ENCODE results near the gene INHA. TPM values are rescaled to one million over a fixed set of nuclear protein-coding genes. Genes with fewer than 3 reads are reported as not detected.

INHA gene
- polyA plus RNA-seq, 1 of the 3 experiments (the other 2 are of a cell fraction) = 1.2 TPM

GRCh38 chr2:219557320-219557719 is 14.8 kb upstream of the INHA start:
- WGBS (ENCODE audit: low lambda C conversion rate) = 86% methylated on average over 7 of the region's 21 CpGs
- Histone ChIP-seq H3K4me3 (ENCODE audit: low read depth in 2 of 2, low read length in 1 of 2) (no peak overlapping the region), H3K36me3 (replicated peaks in 1 of 2; ENCODE audit: control insufficient read depth in 1 of 2, insufficient read depth in 2 of 2, low read length in 1 of 2) (peaks cover 0 to 3% of the 10 kb centered on the region in 2 experiments), H3K27me3 (ENCODE audit: insufficient read depth) (no peaks in the 10 kb centered on the region), H2AFZ (ENCODE audit: low read depth) (no peak overlapping the region), H3K4me2 (no peak overlapping the region), H3K4me1 (ENCODE audit: control insufficient read depth in 1 of 2, insufficient read depth in 2 of 2, low read depth in 1 of 2, low read length in 1 of 2) (peaks cover 0 to 20% of the 10 kb centered on the region in 2 experiments; a peak in 1 of 4 replicates), H3K9me3 (no peaks in the 10 kb centered on the region), H3K79me2 (ENCODE audit: insufficient read depth) (no peaks in the 10 kb centered on the region), H4K20me1 (ENCODE audit: insufficient read depth) (no peaks in the 10 kb centered on the region), H3F3A (replicated peaks; ENCODE audit: insufficient read depth) (peaks cover 2% of the 10 kb centered on the region), H3K9ac (no peak overlapping the region), H3K9me2 (no peaks in the 10 kb centered on the region), H3K27ac (ENCODE audit: low read depth in 2 of 2, low read length in 1 of 2) (no peak overlapping the region)
- TF ChIP-seq EP300 (IDR thresholded peaks at IDR 0.05; ENCODE audit: borderline replicate concordance in 1 of 2, low read depth in 1 of 2, low read length in 1 of 2) = no peak
- ChIA-PET CTCF (interaction anchor here (0.9 to 7.5 kb wide), 4 partner anchors 10 to 85 kb away, joined by 4 to 107 read pairs (median 8); partner anchors contain the start of genes CHPF, OBSL1 and TMEM198), POLR2A (interaction anchor here (0.5 to 0.6 kb wide), 2 partner anchors 13 to 15 kb away, joined by 3 read pairs; no protein-coding TSS in a partner anchor)
- no peak for DNase-seq

GRCh38 chr2:219557791-219558785 is 14.0 kb upstream of the INHA start:
- Histone ChIP-seq H2AFZ (ENCODE audit: low read depth) (no peak overlapping the region), H3K36me3 (replicated peaks in 1 of 2; ENCODE audit: control insufficient read depth in 1 of 2, insufficient read depth in 2 of 2, low read length in 1 of 2) (peaks cover 0 to 7% of the 10 kb centered on the region in 2 experiments), H3K27me3 (ENCODE audit: insufficient read depth) (no peaks in the 10 kb centered on the region), H3K4me1 (ENCODE audit: control insufficient read depth in 1 of 2, insufficient read depth in 2 of 2, low read depth in 1 of 2, low read length in 1 of 2) (peaks cover 0 to 15% of the 10 kb centered on the region in 2 experiments; a peak in 1 of 4 replicates), H3K9ac (no peak overlapping the region), H3K9me3 (no peaks in the 10 kb centered on the region), H3K27ac (ENCODE audit: low read depth in 2 of 2, low read length in 1 of 2) (no peak overlapping the region), H4K20me1 (ENCODE audit: insufficient read depth) (no peaks in the 10 kb centered on the region), H3K4me2 (no peak overlapping the region), H3K79me2 (ENCODE audit: insufficient read depth) (no peaks in the 10 kb centered on the region), H3F3A (replicated peaks; ENCODE audit: insufficient read depth) (peaks cover 2% of the 10 kb centered on the region), H3K4me3 (ENCODE audit: low read depth in 2 of 2, low read length in 1 of 2) (no peak overlapping the region), H3K9me2 (no peaks in the 10 kb centered on the region)
- DNase-seq = no peak
- TF ChIP-seq RXRA (IDR thresholded peaks at IDR 0.05; ENCODE audit: borderline replicate concordance, low read depth) (no peak), FOXM1 (IDR thresholded peaks at IDR 0.05; ENCODE audit: low read depth) (no peak), ZBTB33 (IDR thresholded peaks at IDR 0.05; ENCODE audit: borderline replicate concordance, low read depth) (no peak), MXI1 (IDR thresholded peaks at IDR 0.05; ENCODE audit: low read depth, low read length) (no peak), EP300 (IDR thresholded peaks at IDR 0.05; ENCODE audit: borderline replicate concordance in 1 of 2, low read depth in 1 of 2, low read length in 1 of 2) (no peak), RCOR1 (IDR thresholded peaks at IDR 0.05; ENCODE audit: low read length) (no peak), POLR2AphosphoS5 (IDR thresholded peaks at IDR 0.05; ENCODE audit: low read depth, low read length) (no peak), PBX3 (IDR thresholded peaks at IDR 0.05) (no peak), IRF3 (IDR thresholded peaks at IDR 0.05; ENCODE audit: low read depth, low read length) (no peak), ELF1 (IDR thresholded peaks at IDR 0.05) (no peak), NFIC (IDR thresholded peaks at IDR 0.05; ENCODE audit: borderline replicate concordance) (no peak), FOXJ3 (CRISPR knock-in tag; IDR thresholded peaks at IDR 0.05) (no peak), TAF1 (IDR thresholded peaks at IDR 0.05; ENCODE audit: borderline replicate concordance, low read depth, low read length) (no peak), SIN3A (IDR thresholded peaks at IDR 0.05; ENCODE audit: borderline replicate concordance, low read depth, low read length) (no peak), JUND (IDR thresholded peaks at IDR 0.05) (no peak), CHD2 (IDR thresholded peaks at IDR 0.05; ENCODE audit: low read length, partially characterized antibody) (no peak)
- POLR2A ChIA-PET = interaction anchor here (0.5 to 0.6 kb wide), 2 partner anchors 13 to 16 kb away, joined by 3 read pairs; no protein-coding TSS in a partner anchor
- CTCF ChIA-PET = interaction anchor here (0.9 to 7.5 kb wide), 5 partner anchors 10 to 84 kb away, joined by 4 to 107 read pairs (median 6); partner anchors contain the start of genes CHPF, OBSL1 and TMEM198
- 96% methylated on average over 13 of the region's 25 CpGs for WGBS (ENCODE audit: low lambda C conversion rate)
